Omental fat pad (tissue), 4 donors: Measurements from ENCODE around the gene SOX5. TPM values are rescaled to one million over a fixed set of nuclear protein-coding genes. Genes with fewer than 3 reads are reported as not detected.
"Not testable (repeated sequence)": the region's sequence is repeated elsewhere in the genome, so short reads cannot be mapped to it uniquely, and the experiment has no call there.

Experiments
- ATAC-seq: fragments of 150-250 bp; one replicate; pipeline ENCODE4 v1.9.1; 2016; ENCODE audit warnings: mild to moderate bottlenecking, moderate library complexity; ENCODE audit not compliant: low FRiP score
- DNase-seq: peaks from one replicate; pipeline ENCODE4 v3.0.0-alpha.2; 2019; ENCODE audit warnings: low spot score
- CTCF ChIP-seq, 3 donors: fragments of 450-650 bp; IDR thresholded peaks; one replicate each; pipeline ENCODE4 v1.5.1; 2016 to 2017; ENCODE audit warnings: antibody characterized with exemption in 3 of 3, mild to moderate bottlenecking in 3 of 3, moderate library complexity in 2 of 3
- total RNA-seq, 4 donors: library from RNA; depleted of rRNA; stranded (reverse); fragments of >200 nt; gene quantifications; one replicate each; pipeline ENCODE4 v1.1.0, GENCODE V29; 2016

Gene SOX5
- total RNA-seq, 4 donors from 2014 or later, result 22.1 to 67.6 (median 34.6) TPM

- no peak for DNase-seq
- no peak for ATAC-seq
- TF ChIP-seq CTCF (IDR thresholded peaks at IDR 0.05), result no peak
Observed at GRCh38 chr12:23525450-23526072, 423.9 kb downstream of the SOX5 start.

- ATAC-seq (no peak), DNase-seq (no peak)
- TF ChIP-seq CTCF (IDR thresholded peaks at IDR 0.05), result no peak
Observed at GRCh38 chr12:23523339-23523738, 426.1 kb downstream of the SOX5 start.

GRCh38 chr12:23519444-23519843, 430.0 kb downstream of the SOX5 start:
- DNase-seq, ATAC-seq: not testable (repeated sequence)

GRCh38 chr12:23515785-23516184, 433.7 kb downstream of the SOX5 start:
- ATAC-seq, DNase-seq: not testable (repeated sequence)

GRCh38 chr12:23510484-23510883, 439.0 kb downstream of the SOX5 start:
- DNase-seq (no peak), ATAC-seq (no peak)
- no peak for TF ChIP-seq CTCF (IDR thresholded peaks at IDR 0.05)

GRCh38 chr12:23509832-23510231, 439.6 kb downstream of the SOX5 start:
- not testable (repeated sequence) for DNase-seq, ATAC-seq

GRCh38 chr12:23507785-23508184, 441.7 kb downstream of the SOX5 start:
- ATAC-seq, DNase-seq: not testable (repeated sequence)

GRCh38 chr12:23505736-23506135, 443.7 kb downstream of the SOX5 start:
- ATAC-seq, DNase-seq: not testable (repeated sequence)

GRCh38 chr12:23504641-23505399, 444.6 kb downstream of the SOX5 start:
- ATAC-seq, result no peak
- no peak for DNase-seq
- no peak for TF ChIP-seq CTCF (IDR thresholded peaks at IDR 0.05)

- ATAC-seq (no peak), DNase-seq (no peak)
- no peak for TF ChIP-seq CTCF (IDR thresholded peaks at IDR 0.05)
Observed at GRCh38 chr12:23504043-23504442, 445.4 kb downstream of the SOX5 start.
